ENCODE measurements around the gene SYTL3.
A peak's percentile ranks its signal among the peaks of the same experiment; 100 is the strongest.
"Not testable (repeated sequence)": the region's sequence is repeated elsewhere in the genome, so short reads cannot be mapped to it uniquely, and the experiment has no call there.

Gene SYTL3

GRCh38 chr6:158778005-158778527 is 128.2 kb downstream of the SYTL3 start:
- DNase-seq, result peak; percentile 53

GRCh38 chr6:158780246-158780884 is 130.5 kb downstream of the SYTL3 start:
- DNase-seq, result peak; percentile 36

- DNase-seq, result peak; percentile 38
Measured at GRCh38 chr6:158780988-158781691, 131.3 kb downstream of the SYTL3 start.

- DNase-seq, result no peak
Measured at GRCh38 chr6:158781692-158782373, 132.0 kb downstream of the SYTL3 start.

- DNase-seq, result no peak
Measured at GRCh38 chr6:158782432-158783166, 132.7 kb downstream of the SYTL3 start.

- DNase-seq, result no peak
Measured at GRCh38 chr6:158783167-158783450, 133.3 kb downstream of the SYTL3 start.

- DNase-seq, result no peak
Measured at GRCh38 chr6:158783851-158784250, 134.0 kb downstream of the SYTL3 start.

GRCh38 chr6:158784505-158784904 is 134.7 kb downstream of the SYTL3 start:
- no peak for DNase-seq

- no peak for DNase-seq
Measured at GRCh38 chr6:158785036-158785435, 135.2 kb downstream of the SYTL3 start.

GRCh38 chr6:158786645-158787304 is 136.9 kb downstream of the SYTL3 start:
- DNase-seq, result no peak

- DNase-seq, result no peak
Measured at GRCh38 chr6:158787395-158787794, 137.5 kb downstream of the SYTL3 start.

GRCh38 chr6:158789115-158789917 is 139.5 kb downstream of the SYTL3 start:
- peak; percentile 79 for DNase-seq

- no peak for DNase-seq
Measured at GRCh38 chr6:158791274-158791855, 141.5 kb downstream of the SYTL3 start.

- DNase-seq, result not testable (repeated sequence)
Measured at GRCh38 chr6:158792505-158792904, 142.7 kb downstream of the SYTL3 start.

GRCh38 chr6:158793432-158793831 is 143.6 kb downstream of the SYTL3 start:
- DNase-seq, result no peak

GRCh38 chr6:158795516-158795915 is 145.7 kb downstream of the SYTL3 start:
- no peak for DNase-seq

GRCh38 chr6:158796353-158796752 is 146.5 kb downstream of the SYTL3 start:
- no peak for DNase-seq

- no peak for DNase-seq
Measured at GRCh38 chr6:158797331-158798310, 147.8 kb downstream of the SYTL3 start.

GRCh38 chr6:158798311-158798710 is 148.5 kb downstream of the SYTL3 start:
- DNase-seq, result no peak

Measured in activated effector memory CD4-positive, alpha-beta T cell treated with anti-CD3 and anti-CD28 coated beads, Interleukin-2, amount 50 U/mL, for 16 hours (primary cell).